HL-60 (cell line): ENCODE results near the gene VOPP1.

ENCODE experiments used
- DNase-seq, 2 experiments: peaks; one replicate each; pipeline ENCODE4 v3.0.0-alpha.2; 2010 to 2020; ENCODE audit warnings: low read depth in 1 of 2, low spot score in 1 of 2
- H3K27ac ChIP-seq: fragments of 250-450 bp; sonication (Bioruptor Pico); replicated peaks from 2 replicates; pipeline ENCODE4 v1.5.1; 2020; ENCODE audit warnings: mild to moderate bottlenecking, moderate library complexity
- H3K27me3 ChIP-seq: fragments of 250-450 bp; sonication (Bioruptor Pico); 2 replicates; pipeline ENCODE4 v1.5.1; 2021; ENCODE audit warnings: mild to moderate bottlenecking, moderate library complexity; ENCODE audit not compliant: insufficient read depth, poor library complexity, severe bottlenecking
- H3K4me3 ChIP-seq: replicated peaks from 2 replicates; pipeline ENCODE4 v1.5.1; 2011; ENCODE audit warnings: mild to moderate bottlenecking, control low read depth, low read length; ENCODE audit not compliant: insufficient read depth
- GABPA ChIP-seq: IDR thresholded peaks from 2 replicates; pipeline ENCODE4 v1.6.1; 2012; ENCODE audit warnings: low read depth
- POLR2AphosphoS5 ChIP-seq: IDR thresholded peaks from 2 replicates; pipeline ENCODE4 v1.6.1; 2012; ENCODE audit warnings: low read depth
- SPI1 ChIP-seq: IDR thresholded peaks from 2 replicates; pipeline ENCODE4 v1.6.1; 2012; ENCODE audit warnings: low read depth, mild to moderate bottlenecking, borderline replicate concordance
- TF ChIP-seq, protein P1 (sequence below): IDR thresholded peaks from one replicate; pipeline ENCODE4 v1.5.1; 2011; ENCODE audit warnings: low read length, control low read depth, inconsistent platforms; ENCODE audit not compliant: insufficient read depth
- TF ChIP-seq, protein P2 (sequence below): IDR thresholded peaks from 2 replicates; pipeline ENCODE4 v1.6.1; 2012; ENCODE audit warnings: low read depth; ENCODE audit not compliant: insufficient replicate concordance

VOPP1 gene

DNA sequence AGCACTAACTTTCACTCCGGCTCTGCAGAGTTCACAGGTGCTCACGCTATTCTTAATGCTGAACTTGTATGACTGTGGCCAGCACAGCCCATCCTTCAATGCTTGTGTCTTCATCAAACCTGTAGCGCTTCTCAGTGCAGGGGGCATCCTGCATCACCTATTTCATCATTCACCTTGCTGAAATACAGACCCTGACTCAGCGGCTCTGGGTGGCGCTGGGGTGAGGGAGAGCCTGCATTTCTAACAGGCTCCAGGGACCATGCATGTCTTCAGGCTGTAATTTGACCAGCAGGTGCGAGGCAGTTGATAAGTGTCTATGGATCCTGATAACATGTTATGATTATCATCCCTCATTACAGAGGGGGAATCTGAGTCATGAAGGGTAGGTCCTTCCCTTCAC is 89.3 kb downstream of the VOPP1 start:
- DNase-seq, result no peak
- Histone ChIP-seq H3K4me3 (no peak overlapping the region), H3K27ac (no peak overlapping the region), H3K27me3 (no peaks in the 10 kb centered on the region)
- TF ChIP-seq, protein P1, sequence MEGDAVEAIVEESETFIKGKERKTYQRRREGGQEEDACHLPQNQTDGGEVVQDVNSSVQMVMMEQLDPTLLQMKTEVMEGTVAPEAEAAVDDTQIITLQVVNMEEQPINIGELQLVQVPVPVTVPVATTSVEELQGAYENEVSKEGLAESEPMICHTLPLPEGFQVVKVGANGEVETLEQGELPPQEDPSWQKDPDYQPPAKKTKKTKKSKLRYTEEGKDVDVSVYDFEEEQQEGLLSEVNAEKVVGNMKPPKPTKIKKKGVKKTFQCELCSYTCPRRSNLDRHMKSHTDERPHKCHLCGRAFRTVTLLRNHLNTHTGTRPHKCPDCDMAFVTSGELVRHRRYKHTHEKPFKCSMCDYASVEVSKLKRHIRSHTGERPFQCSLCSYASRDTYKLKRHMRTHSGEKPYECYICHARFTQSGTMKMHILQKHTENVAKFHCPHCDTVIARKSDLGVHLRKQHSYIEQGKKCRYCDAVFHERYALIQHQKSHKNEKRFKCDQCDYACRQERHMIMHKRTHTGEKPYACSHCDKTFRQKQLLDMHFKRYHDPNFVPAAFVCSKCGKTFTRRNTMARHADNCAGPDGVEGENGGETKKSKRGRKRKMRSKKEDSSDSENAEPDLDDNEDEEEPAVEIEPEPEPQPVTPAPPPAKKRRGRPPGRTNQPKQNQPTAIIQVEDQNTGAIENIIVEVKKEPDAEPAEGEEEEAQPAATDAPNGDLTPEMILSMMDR, result no peak
- TF ChIP-seq GABPA, result no peak
- no peak for TF ChIP-seq SPI1
- TF ChIP-seq, protein P2, sequence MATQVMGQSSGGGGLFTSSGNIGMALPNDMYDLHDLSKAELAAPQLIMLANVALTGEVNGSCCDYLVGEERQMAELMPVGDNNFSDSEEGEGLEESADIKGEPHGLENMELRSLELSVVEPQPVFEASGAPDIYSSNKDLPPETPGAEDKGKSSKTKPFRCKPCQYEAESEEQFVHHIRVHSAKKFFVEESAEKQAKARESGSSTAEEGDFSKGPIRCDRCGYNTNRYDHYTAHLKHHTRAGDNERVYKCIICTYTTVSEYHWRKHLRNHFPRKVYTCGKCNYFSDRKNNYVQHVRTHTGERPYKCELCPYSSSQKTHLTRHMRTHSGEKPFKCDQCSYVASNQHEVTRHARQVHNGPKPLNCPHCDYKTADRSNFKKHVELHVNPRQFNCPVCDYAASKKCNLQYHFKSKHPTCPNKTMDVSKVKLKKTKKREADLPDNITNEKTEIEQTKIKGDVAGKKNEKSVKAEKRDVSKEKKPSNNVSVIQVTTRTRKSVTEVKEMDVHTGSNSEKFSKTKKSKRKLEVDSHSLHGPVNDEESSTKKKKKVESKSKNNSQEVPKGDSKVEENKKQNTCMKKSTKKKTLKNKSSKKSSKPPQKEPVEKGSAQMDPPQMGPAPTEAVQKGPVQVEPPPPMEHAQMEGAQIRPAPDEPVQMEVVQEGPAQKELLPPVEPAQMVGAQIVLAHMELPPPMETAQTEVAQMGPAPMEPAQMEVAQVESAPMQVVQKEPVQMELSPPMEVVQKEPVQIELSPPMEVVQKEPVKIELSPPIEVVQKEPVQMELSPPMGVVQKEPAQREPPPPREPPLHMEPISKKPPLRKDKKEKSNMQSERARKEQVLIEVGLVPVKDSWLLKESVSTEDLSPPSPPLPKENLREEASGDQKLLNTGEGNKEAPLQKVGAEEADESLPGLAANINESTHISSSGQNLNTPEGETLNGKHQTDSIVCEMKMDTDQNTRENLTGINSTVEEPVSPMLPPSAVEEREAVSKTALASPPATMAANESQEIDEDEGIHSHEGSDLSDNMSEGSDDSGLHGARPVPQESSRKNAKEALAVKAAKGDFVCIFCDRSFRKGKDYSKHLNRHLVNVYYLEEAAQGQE, result no peak
- no peak for TF ChIP-seq POLR2AphosphoS5

- no peak overlapping the region for H3K4me3 ChIP-seq
- no peaks in the 10 kb centered on the region for H3K27me3 ChIP-seq
- H3K27ac ChIP-seq, result no peak overlapping the region
- TF ChIP-seq GABPA (no peak), SPI1 (no peak), POLR2AphosphoS5 (no peak)
- TF ChIP-seq, protein P2, result no peak
- TF ChIP-seq, protein P1, result no peak
- no peak for DNase-seq
Measured at GRCh38 chr7:55481155-55481554, 91.1 kb downstream of the VOPP1 start.

- peak in 1 of 2 experiments; percentile 9 for DNase-seq
- peak; percentile 76 for TF ChIP-seq SPI1
- TF ChIP-seq, protein P1, result no peak
- Histone ChIP-seq H3K4me3 (no peak overlapping the region), H3K27ac (no peak overlapping the region), H3K27me3 (no peaks in the 10 kb centered on the region)
Measured at GRCh38 chr7:55478700-55479099, 93.6 kb downstream of the VOPP1 start.

GRCh38 chr7:55477781-55478374 is 94.4 kb downstream of the VOPP1 start:
- Histone ChIP-seq H3K4me3 (no peak overlapping the region), H3K27me3 (no peaks in the 10 kb centered on the region), H3K27ac (no peak overlapping the region)
- no peak for DNase-seq
- TF ChIP-seq, protein P2, result no peak
- no peak for TF ChIP-seq SPI1
- TF ChIP-seq, protein P1, result no peak
- TF ChIP-seq POLR2AphosphoS5, result no peak
- TF ChIP-seq GABPA, result no peak
